ENCODE measurements around the gene TRIOBP.
"Not testable (repeated sequence)": the region's sequence is repeated elsewhere in the genome, so short reads cannot be mapped to it uniquely, and the experiment has no call there.

The TRIOBP gene, protein sequence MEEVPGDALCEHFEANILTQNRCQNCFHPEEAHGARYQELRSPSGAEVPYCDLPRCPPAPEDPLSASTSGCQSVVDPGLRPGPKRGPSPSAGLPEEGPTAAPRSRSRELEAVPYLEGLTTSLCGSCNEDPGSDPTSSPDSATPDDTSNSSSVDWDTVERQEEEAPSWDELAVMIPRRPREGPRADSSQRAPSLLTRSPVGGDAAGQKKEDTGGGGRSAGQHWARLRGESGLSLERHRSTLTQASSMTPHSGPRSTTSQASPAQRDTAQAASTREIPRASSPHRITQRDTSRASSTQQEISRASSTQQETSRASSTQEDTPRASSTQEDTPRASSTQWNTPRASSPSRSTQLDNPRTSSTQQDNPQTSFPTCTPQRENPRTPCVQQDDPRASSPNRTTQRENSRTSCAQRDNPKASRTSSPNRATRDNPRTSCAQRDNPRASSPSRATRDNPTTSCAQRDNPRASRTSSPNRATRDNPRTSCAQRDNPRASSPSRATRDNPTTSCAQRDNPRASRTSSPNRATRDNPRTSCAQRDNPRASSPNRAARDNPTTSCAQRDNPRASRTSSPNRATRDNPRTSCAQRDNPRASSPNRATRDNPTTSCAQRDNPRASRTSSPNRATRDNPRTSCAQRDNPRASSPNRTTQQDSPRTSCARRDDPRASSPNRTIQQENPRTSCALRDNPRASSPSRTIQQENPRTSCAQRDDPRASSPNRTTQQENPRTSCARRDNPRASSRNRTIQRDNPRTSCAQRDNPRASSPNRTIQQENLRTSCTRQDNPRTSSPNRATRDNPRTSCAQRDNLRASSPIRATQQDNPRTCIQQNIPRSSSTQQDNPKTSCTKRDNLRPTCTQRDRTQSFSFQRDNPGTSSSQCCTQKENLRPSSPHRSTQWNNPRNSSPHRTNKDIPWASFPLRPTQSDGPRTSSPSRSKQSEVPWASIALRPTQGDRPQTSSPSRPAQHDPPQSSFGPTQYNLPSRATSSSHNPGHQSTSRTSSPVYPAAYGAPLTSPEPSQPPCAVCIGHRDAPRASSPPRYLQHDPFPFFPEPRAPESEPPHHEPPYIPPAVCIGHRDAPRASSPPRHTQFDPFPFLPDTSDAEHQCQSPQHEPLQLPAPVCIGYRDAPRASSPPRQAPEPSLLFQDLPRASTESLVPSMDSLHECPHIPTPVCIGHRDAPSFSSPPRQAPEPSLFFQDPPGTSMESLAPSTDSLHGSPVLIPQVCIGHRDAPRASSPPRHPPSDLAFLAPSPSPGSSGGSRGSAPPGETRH (N-terminal part only)

DNA sequence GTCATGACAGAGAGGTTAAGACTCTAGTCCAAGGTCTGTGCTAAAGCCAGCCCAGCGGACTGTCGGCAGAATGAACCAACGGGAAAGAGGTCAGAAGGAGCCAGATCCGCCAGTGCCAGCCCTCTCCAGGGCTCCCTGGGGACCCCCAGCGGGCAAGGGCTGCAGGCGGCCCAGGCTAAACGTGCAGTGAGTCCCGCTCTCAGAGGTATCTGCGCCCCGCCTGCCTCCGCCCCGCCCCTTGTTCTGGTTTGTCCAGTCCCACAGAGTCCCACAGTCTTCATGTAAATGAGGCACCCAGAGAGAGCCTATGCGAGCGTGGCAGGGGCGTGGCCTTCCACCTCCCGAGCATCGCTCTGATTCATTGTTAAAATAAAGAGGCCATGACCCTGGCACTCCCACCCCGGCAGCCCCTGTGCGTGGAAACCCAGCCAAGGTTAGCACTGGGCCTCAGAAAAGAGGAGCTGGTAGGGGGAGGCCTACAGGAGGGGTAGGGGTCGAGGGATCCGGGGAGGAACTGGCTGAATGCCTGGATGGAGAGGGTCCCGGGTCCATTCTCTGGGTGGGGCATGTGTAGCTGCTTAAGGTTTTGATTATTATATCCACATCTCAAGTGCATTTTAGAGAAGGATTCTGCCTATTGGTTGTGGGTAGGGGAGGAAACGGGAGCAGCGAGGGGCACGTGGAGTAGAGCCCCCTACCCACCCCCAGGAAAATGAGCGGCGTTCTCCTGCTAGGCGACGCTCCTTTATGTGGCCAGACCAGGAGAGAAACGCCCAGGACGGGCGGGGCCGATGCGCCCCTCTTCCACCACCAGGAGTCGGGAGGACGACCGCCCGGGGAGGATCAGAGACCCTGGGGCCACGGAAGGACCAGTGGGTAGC lies at the start of gene TRIOBP:
Gene TRIOBP (plus strand): TSS at position 392 of the 881 bp plus-strand sequence. CDS start 4,318 bp downstream, outside the sequence.
- peak; percentile 46 for DNase-seq

DNA sequence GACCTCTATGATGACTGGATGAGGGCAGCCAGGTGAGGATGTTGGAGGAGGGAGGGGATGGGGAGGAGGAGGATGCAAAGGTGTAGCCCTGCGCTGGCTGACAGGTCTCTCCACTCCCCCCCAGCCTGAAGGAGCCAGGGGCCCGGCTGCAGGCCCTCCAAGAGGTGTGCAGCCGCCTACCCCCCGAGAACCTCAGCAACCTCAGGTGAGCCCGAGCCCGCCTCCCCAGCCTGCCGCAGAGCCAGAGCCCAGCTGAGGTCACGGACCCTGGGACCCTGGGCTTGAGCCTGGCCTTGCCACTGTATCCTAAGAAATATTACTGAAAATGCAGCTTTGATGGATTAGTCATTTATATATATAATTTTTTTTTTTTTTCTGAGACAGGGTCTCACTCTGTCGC lies 49.5 kb upstream of the TRIOBP start:
- no peak for DNase-seq

DNA sequence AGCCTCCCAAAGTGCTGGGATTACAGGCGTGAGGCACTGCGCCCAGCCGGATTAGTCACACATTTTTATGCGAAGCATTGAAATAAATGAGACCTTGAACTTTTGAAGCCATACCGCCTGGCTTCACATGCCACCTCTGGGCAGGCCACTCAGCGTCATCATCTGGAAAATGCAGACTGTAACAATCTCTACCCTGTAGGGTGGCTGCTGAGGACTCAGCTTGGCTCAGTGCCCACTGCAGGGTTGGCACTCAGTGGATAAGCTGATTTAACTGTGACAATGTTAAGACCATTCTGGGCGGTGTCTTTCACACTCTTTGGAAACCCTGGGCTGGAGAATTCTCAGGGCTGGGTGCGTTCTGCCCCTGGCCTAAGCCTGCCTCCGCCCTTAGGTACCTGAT lies 48.9 kb upstream of the TRIOBP start:
- no peak for DNase-seq

DNA sequence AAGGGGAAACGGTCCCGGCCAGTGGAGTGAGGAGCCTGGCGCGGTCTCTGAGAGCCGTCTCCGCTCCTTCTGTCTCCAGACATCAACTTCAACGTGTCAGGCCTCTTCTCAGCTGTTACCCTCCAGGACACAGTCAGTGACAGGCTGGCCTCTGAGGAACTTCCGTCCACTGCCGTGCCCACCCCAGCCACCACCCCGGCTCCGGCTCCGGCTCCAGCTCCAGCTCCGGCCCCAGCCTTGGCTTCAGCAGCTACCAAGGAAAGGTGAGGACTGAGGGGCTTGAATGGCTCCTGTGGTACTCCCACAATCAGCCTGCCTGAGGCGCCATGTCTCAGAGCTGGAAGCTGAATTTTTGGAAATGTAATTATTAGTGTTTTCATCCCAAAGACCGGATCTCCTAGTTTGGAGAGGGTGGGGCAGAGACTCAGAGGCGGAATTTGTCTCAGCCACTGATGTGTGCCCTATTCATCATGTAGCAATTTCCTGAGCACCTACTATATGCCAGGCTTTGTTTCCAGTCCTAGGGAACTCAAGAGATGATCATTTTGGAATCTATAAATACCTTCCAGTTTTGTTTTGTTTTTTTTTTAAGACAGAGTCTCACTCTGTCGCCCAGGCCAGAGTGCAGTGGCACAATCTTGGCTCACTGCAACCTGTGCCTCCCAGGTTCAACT lies 46.2 kb upstream of the TRIOBP start:
- no peak for DNase-seq

DNA sequence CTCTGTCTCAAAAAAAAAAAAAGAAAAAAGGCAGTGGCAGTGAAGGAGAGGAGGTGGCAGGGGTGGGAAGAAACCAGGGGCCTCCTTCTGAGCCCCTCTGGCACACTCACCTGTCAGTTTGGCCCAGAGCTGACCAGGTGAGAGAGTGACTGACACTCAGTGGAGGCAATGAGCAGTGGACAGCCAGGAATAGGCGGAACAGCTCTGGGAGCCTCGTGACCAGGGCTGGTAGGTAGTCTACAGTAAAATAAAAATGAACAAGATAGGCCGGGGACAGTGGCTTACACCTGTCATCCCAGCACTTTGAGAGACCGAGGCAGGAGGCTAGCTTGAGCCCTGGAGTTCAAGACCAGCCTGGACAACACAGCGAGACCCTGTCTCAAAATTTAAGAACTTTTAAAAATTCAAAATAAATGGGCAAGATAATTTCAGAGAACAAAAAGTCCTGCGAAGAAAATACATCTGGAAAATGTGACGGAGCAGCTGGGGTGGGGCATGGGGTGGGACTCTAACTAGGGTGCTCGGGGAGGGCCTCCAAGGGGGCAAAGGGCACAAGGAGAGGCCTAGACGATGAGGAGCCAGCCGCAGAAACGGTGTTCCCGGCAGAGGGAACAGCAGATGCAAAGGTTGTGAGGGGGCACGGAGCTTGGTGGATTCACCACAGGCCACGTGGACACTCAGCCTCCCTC lies 42.1 kb upstream of the TRIOBP start:
- DNase-seq: no peak

DNA sequence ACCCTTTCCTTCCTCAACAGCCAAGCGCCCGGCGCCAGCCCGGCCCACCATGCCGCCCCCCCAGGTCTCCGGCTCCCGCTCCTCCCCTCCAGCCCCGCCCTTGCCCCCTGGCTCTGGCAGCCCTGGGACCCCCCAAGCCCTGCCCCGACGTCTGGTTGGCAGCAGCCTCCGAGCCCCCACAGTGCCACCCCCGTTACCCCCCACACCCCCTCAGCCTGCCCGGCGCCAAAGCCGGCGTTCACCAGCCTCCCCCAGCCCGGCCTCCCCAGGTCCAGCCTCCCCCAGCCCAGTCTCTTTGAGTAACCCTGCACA lies 41.6 kb upstream of the TRIOBP start:
- no peak for DNase-seq

DNA sequence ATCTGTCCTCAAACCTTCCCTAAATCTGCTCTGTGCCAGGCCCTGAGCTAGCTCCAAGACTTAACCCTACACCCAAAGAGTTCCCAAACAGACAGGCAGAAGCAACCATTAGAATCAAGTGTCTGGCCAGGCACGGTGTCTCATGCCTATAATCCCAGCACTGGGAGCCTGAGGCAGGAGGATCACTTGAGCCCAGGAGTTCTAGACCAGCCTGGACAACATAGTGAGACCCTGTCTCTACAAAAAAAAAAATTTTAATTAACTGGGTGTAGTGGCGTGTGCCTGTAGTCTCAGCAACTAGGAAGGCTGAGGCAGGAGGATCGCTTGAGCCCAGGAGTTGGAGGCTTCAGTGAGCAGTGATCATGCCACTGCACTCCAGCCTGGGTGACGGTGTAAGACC lies 40.3 kb upstream of the TRIOBP start:
- DNase-seq: not testable (repeated sequence)

DNA sequence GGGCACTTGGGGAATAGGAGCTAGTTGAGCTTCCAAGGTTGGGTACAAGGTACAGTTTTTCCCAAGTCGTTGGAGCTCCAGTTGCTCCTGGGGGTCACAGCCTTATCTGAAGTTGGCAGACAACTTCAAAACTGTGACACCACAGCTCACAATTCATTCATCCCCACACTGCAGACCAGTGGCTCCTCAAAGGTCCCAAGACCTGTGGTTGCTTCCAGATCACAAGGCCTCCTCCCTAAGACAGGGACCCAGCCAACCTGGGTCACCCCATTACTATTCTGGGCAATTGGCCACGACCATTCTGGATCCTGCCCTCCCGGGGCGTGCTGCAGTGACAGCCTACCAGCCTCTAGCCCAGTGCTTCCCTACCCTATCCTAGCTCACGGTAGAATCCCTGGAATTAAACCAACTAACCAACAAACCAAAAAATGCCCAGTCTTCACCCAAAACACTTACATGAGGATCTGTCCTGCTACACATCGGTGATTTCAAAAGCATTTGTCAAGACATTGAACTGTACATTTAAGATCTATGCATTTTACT lies 39.2 kb upstream of the TRIOBP start:
- DNase-seq: no peak

DNA sequence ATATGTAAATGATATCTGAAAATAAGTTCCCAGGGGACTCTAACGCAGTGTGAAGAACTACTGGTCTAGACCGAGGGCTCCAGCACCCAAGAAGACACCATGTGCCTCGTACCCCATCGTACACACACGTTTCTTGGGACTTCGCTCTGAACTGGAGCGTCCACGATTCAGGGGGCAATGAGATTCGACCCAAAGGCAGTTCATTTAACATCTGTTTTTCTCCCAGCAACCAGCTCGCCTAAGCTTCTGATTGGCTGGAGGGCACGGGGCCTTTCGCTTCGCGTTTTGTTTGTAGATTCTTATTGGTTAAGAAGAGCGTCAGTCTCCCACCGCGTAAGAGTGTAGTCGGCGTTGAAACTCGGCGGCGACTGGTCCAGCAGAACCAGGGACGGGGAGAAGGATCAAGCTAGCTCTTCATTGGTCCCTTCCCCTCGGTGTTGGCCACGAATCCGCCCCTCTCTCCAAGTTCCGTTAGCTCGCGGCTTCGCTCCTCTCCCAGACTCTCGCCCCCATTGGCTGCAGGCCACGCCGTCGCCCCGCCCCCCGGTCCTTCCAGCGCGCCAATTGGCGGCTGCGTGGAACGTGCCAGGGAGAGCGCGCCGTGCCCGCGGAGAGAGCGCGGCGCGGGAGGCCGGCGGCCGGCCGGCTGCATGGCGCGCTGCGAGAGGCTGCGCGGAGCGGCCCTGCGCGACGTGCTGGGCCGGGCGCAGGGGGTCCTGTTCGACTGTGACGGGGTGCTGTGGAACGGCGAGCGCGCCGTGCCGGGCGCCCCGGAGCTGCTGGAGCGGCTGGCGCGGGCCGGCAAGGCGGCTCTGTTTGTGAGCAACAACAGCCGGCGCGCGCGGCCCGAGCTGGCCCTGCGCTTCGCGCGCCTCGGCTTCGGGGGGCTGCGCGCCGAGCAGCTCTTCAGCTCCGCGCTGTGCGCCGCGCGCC lies 38.4 kb upstream of the TRIOBP start, which contains the start of gene PDXP:
Gene PDXP (plus strand): TSS at position 591 of the 933 bp plus-strand sequence. CDS start 60 bp downstream, at position 651.
- DNase-seq: peak; percentile 92

DNA sequence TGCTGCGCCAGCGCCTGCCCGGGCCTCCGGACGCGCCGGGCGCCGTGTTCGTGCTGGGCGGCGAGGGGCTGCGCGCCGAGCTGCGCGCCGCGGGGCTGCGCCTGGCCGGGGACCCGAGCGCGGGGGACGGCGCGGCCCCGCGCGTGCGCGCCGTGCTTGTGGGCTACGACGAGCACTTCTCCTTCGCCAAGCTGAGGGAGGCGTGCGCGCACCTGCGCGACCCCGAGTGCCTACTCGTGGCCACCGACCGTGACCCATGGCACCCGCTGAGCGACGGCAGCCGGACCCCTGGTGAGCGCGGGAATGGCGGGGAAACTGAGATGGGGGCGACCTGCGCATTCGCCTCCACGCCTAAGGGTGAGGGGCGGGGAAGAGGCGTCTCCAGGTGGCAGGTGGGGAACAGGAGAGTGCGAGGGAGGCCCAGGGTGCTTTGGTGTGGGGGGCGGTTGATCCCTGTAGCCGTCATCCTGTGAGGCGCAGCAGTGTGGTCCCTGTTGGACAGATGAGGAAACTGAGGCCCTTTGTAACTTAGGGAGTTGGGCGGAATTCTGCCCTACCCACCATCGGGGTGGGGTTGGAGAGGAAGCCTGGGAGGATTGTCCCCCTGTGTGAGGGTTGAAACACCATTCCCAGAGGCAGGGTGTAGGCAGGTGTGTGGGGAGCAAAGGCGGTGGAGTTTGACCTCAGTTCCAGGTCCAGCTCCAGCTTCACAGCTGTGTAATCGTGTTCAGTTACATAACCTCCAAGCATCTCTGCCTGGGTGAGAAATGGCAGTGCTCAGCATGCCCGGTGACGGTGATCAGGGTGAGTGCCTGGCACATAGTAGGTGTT lies 37.6 kb upstream of the TRIOBP start:
- no peak for DNase-seq

DNA sequence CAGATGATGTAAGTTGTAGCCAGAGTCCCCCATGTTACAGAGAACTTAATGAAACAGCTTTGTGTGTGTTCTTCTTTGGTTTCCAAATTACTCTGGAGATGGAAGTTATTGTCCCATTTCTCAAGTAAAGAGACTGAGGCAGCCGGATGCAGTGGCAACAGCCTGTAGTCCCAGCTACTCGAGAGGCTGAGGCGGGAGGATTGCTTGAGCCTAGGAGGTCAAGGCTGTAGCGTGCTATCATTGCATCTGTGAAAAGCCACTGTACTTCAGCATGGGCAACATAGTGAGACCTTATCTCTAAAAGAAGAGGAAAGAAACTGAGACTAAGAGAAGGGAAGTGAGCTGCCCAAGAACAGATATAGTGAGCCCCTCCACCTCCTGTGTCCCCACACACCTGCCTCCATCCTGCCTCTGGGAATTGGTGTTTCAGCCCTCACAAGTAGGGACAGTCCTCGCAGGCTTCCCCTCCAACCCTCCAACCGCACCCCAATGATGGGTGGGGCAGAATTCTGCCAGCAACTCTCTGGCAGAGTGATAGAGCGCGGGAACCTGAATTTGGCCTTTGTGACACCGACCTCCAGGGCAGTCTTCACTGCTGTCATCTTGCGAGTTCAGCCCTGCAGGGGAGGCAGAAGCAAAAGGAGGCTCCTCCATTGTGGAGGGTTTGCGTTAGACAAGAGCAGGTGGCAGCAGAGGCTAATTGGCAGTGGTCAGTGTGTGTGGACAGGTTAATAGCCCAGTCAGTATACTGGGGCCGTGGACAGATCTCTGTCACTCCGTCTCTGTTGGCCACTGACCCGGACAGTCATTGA lies 36.7 kb upstream of the TRIOBP start:
- DNase-seq: no peak

DNA sequence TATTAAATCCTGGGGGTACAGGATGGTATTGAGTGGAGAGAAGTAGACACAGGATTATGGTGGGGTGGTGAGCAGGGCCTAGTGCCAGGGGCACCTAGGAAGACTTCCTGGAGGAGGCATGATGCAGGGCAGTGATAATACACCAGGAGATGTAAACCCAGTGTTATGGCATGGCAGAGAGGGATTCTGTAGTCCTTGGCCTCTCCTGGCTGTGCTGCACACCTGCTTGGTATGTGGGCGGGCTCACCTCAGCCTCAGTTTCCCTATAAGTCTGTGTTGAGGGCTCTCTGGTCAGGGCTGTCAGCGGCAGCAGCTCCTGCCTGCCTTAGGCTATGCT lies 36.2 kb upstream of the TRIOBP start:
- DNase-seq: no peak

DNA sequence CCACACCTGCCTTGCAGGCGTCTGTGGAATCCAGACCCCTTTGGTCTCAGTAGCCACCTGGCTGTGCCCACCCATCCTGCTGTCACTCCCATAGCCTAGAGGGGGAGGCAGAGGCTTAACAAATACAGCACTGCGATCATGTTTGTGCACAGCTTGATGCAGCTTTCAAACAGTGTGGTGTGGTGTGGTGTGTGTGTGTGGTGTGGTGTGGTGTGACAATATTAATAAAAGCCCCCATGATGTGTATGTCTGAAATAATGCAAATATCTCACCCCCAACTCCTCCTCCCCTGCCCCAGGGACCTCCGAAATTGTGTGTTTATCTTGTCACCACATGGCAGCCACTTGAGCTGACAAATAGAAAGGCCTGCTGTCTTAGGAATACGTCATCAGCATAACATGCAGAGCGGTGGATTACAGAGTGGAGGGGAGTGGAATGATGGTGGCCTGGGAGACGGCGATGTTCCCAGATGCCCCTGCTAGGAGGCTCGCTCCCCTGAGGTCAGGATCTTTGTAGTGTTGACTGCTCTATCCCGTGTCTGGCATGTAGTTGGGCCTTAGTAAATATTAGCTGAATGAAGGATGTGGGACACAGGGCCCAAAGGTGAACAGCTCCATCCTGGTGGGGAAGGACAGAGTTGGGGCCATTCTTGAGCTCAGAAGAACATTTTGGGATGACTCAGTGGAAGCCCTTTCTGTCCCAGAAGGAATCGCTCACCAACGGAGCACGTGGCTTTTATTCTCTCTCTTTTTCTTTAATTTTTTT lies 35.5 kb upstream of the TRIOBP start:
- no peak for DNase-seq

DNA sequence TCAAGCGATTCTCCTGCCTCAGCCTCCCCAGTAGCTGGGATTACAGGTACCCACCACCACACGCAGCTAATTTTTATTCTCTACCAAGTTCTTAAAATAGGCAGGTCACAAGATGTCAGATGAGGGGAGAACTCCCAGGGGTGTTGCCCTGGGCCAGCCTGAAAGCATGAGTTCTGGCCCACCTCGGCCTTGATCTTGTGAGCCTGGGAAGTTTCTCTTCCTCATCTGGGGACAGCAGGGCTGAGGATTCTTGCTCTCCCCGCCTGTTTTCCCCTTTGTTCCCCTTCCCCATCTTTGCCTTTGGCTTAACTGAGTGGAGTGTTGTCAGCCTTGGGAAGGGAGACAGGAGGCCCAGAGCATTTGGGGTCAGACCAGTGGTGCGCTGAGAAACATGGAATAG lies 34.8 kb upstream of the TRIOBP start:
- DNase-seq: no peak

DNA sequence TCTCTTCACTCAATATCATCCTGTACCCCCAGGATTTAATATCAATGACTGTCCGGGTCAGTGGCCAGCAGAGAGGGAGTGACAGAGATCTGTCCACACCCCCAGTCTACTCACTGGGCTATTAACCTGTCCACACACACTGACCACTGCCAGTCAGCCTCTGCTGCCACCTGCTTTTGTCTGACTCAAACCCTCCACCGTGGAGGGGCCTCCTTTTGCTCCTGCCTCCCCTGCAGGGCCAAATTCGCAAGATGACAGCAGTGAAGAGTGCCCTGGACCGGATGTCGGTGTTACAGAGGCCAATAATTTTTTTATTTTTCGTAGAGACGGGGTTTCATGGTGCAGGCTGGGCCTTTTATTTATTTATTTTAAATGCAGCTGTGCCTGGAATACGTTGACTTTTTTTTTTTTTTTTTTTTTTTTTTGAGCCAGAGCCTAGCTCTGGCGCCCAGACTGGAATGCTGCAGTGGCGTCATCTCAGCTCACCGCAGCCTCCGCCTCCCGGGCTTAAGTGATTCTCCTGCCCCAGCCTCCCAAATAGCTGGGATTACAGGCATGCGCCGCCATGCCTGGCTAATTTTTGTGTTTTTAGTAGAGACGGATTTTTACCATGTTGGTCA lies 33.2 kb upstream of the TRIOBP start:
- no peak for DNase-seq
